GM12875 (cell line): ENCODE measurements around the gene PPP4R3A.
A peak's percentile ranks its signal among the peaks of the same experiment; 100 is the strongest.
"Not testable (repeated sequence)": the region's sequence is repeated elsewhere in the genome, so short reads cannot be mapped to it uniquely, and the experiment has no call there.

ENCODE experiments used
- H3K4me3 ChIP-seq: one replicate; pipeline ENCODE4 v1.5.1; 2011; ENCODE audit warnings: low read depth, low read length, control low read depth
- TF ChIP-seq, protein P1 (sequence below): IDR thresholded peaks from 2 replicates; pipeline ENCODE4 v1.5.1; 2011; ENCODE audit warnings: low read depth, mild to moderate bottlenecking, control low read depth, inconsistent platforms, low read length, moderate library complexity, borderline replicate concordance; ENCODE audit not compliant: insufficient read depth

Gene PPP4R3A

DNA sequence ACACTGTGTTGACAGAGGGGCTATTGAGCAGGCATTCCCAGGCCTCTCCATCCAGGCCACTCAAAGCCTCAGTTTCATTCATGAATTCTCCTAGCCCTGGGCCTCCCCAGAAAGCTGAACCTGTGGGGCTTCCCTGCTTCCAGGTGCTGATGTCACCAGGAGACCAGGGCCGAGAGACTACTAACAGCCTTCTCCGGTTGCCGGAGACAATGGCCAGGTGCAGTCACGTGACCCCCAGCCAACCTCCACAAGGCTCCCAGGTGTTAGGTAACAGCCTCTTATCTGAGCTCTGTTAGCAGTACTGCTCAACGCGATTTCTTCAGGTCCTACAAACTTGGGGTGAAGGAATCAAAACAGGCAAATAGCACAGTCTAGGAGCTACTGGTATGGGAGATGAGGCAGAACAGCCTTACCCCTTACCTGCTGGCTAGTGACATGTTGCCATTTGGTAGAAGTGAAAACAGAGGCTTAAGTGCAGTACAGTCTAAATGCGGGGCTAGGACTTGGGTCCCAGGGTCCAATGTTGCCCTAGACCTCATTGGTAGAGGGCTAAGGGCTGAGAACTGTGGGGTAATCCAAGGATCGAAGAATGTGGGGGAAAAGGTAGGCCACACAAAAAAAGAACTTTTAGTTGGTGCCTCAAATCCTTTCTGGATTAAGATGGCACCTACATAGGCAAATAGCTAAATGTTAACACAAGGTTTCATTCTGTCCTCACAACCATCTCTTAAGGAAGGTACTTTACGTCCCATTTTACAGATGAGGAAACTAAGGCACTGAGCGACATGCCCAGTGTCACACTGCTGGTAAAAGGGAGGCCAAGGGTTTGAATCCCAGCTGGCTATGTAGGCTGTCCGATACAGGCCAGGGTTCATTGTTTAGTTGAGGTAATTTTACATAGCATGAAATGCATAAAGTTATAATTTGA, 96.3 kb downstream of the PPP4R3A start:
- H3K4me3 ChIP-seq = no peak overlapping the region
- TF ChIP-seq, protein P1, sequence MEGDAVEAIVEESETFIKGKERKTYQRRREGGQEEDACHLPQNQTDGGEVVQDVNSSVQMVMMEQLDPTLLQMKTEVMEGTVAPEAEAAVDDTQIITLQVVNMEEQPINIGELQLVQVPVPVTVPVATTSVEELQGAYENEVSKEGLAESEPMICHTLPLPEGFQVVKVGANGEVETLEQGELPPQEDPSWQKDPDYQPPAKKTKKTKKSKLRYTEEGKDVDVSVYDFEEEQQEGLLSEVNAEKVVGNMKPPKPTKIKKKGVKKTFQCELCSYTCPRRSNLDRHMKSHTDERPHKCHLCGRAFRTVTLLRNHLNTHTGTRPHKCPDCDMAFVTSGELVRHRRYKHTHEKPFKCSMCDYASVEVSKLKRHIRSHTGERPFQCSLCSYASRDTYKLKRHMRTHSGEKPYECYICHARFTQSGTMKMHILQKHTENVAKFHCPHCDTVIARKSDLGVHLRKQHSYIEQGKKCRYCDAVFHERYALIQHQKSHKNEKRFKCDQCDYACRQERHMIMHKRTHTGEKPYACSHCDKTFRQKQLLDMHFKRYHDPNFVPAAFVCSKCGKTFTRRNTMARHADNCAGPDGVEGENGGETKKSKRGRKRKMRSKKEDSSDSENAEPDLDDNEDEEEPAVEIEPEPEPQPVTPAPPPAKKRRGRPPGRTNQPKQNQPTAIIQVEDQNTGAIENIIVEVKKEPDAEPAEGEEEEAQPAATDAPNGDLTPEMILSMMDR = no peak

- TF ChIP-seq, protein P1 = no peak
- no peak overlapping the region for H3K4me3 ChIP-seq
Observed at GRCh38 chr14:91412939-91413338, 97.2 kb downstream of the PPP4R3A start.

DNA sequence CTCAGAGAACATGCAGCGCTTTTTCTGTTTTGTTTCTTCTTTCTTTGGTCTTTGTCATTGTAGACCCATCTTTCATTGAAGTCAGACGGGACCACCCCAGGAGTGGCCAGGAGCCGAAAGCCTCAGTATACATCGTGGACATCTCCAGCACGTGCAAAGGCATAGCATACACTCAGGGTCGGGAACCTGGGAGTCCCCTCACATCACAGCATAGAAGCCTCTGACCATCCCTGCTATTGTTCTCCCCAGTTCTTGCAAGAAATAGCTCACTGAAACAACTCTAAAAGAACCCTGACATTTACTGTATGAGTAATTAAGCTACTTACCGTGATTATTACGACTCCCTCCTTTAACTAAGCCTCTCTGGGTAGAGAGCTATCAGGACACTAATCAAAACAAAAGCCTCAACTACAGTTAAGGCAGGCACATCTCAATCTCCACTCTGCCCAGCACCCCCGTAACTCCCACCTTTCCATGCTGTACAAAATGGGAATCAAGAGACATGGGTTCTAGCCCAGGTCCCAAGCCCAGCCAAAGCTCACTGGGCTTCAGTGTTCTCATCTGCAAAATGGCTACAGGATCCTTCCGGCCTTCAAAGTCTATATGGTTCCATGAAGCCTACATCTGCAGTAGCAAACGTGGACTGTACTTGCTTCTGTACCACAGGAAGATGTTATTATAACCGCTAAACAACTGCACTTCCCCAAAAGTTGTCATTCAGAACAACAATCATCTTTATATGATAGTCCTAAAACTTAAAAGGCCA, 99.2 kb downstream of the PPP4R3A start:
- peak overlapping the region; percentile 21 for H3K4me3 ChIP-seq
- TF ChIP-seq, protein P1 = no peak

GRCh38 chr14:91409928-91410718, 100.0 kb downstream of the PPP4R3A start:
- peak overlapping the region; percentile 11 for H3K4me3 ChIP-seq
- TF ChIP-seq, protein P1 = no peak

DNA sequence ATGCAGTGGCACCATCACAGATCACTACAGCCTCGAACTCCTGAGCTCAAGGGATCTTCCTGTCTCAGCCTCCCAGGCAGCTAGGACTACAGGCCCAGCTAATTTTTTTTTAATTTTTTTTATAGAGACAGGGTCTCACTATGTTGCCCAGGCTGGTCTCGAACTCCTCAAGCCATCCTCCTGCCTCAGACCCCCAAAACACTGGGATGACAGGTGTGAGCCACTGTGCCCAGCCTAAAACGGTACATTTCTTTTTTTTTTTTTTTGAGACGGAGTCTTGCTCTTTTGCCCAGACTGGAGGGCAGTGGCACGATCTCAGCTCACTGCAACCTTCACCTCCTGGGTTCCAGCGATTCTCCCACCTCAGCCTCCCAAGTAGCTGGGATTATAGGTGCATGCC, 100.9 kb downstream of the PPP4R3A start:
- not testable (repeated sequence) for H3K4me3 ChIP-seq
